Measurements from ENCODE around the gene ARL5A. TPM values are rescaled to one million over a fixed set of nuclear protein-coding genes. Genes with fewer than 3 reads are reported as not detected.

Gene ARL5A
- total and polyA plus RNA-seq, 12 donors = 8.3 to 62.3 (median 55.6) TPM

DNA sequence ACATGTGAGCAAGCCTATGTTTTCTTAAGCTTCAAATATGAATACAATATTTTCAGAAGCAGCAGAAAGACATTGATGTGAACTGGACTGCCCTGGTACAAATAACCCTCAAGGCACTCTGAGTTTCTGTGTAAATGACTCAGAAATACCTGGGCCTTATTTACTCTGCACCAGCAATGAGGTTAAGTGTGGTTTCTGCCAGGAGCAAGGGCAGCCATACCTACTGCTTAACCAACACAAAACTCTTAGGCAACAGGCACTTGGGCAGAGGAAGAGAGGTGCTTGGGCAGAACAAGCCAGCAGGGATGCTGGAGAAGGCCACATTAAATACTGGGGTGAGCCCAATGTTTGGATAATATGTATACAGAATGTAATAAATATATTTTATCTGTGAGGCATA, 29.4 kb upstream of the ARL5A start:
- Histone ChIP-seq H3K36me3 (no peaks in the 10 kb centered on the region), H3K9me3 (no peaks in the 10 kb centered on the region), H3K27ac (no peak overlapping the region), H3K4me3 (no peak overlapping the region), H3K27me3 (no peaks in the 10 kb centered on the region), H3K4me1 (peaks cover 0 to 12% (median 0%) of the 10 kb centered on the region in 9 donors)
- ATAC-seq (no peak), DNase-seq (no peak)
- intact Hi-C loops (cut with DNase I) = no loop called here
- TF ChIP-seq, protein P1, sequence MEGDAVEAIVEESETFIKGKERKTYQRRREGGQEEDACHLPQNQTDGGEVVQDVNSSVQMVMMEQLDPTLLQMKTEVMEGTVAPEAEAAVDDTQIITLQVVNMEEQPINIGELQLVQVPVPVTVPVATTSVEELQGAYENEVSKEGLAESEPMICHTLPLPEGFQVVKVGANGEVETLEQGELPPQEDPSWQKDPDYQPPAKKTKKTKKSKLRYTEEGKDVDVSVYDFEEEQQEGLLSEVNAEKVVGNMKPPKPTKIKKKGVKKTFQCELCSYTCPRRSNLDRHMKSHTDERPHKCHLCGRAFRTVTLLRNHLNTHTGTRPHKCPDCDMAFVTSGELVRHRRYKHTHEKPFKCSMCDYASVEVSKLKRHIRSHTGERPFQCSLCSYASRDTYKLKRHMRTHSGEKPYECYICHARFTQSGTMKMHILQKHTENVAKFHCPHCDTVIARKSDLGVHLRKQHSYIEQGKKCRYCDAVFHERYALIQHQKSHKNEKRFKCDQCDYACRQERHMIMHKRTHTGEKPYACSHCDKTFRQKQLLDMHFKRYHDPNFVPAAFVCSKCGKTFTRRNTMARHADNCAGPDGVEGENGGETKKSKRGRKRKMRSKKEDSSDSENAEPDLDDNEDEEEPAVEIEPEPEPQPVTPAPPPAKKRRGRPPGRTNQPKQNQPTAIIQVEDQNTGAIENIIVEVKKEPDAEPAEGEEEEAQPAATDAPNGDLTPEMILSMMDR (IDR thresholded peaks at IDR 0.05) = no peak

DNA sequence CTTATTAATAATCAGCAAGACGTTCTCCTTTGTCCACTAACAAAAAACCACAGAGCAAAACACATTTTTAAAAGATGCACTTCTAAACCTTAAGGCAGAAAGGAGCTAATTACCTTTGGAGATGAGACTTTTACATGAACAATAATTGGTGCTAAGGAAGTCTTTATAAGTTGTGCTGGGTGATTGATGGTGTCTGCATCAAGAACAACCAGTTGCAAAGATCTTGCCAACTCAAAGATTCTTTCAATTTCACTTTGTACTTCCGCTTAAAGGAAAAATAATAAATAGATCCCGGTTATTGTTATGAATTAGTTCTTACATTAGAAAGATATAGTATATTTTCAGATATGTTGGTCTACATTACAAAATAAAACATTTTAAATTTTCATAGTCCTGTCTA, 26.9 kb upstream of the ARL5A start:
- Histone ChIP-seq H3K4me3 (no peak overlapping the region), H3K27ac (no peak overlapping the region), H3K4me1 (peaks cover 0 to 29% (median 0%) of the 10 kb centered on the region in 9 donors), H3K27me3 (no peaks in the 10 kb centered on the region), H3K9me3 (no peaks in the 10 kb centered on the region), H3K36me3 (no peaks in the 10 kb centered on the region)
- ATAC-seq = no peak
- no peak for DNase-seq
- 76 to 92% methylated on average over 3 of the region's 3 CpGs for WGBS, 2 donors
- TF ChIP-seq, protein P1 (IDR thresholded peaks at IDR 0.05) = no peak
- intact Hi-C loops (cut with DNase I) = no loop called here

DNA sequence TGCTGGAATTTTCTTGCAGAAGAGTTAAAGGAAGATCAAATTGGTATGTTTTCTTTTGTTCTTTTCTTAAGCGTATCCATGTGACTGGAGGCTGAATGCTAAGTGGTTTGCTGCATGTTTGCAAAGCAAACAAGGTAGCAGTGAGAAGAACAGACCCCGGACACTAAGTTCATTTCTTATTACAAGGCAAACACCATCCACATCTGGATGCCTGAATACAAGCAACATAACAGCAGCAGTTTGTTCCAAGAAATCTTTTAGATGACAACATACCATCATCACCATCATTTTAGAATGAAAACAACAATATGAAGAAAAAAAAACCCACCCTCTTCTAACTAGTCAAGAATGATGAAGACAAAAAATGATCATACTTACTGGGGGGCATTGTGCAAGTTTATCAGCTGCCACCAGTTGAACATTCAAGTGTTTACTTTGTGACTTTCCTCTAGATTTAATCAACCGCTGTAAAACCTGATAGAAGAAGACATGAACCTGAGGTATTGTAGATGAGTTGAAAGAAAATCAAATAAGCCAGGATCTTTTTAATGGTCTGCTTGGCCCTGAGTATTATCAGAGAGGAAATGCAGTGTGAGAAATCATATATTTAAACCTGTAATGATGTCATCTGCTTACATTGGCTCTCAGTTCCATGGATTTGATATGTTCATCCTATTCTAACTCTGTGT, 25.0 kb upstream of the ARL5A start:
- no peak for DNase-seq
- WGBS, 2 donors = 81 to 84% methylated on average over 3 of the region's 3 CpGs
- peaks cover 0 to 29% (median 0%) of the 10 kb centered on the region in 9 donors for H3K4me1 ChIP-seq
- ATAC-seq = peak in 1 of 8 donors; percentile 29
- H3K4me3 ChIP-seq = no peak overlapping the region
- no peaks in the 10 kb centered on the region for H3K27me3 ChIP-seq
- no peaks in the 10 kb centered on the region for H3K9me3 ChIP-seq
- H3K27ac ChIP-seq = no peak overlapping the region
- TF ChIP-seq, protein P1 (IDR thresholded peaks at IDR 0.05) = no peak
- intact Hi-C loops (cut with DNase I) = no loop called here
- H3K36me3 ChIP-seq = no peaks in the 10 kb centered on the region

DNA sequence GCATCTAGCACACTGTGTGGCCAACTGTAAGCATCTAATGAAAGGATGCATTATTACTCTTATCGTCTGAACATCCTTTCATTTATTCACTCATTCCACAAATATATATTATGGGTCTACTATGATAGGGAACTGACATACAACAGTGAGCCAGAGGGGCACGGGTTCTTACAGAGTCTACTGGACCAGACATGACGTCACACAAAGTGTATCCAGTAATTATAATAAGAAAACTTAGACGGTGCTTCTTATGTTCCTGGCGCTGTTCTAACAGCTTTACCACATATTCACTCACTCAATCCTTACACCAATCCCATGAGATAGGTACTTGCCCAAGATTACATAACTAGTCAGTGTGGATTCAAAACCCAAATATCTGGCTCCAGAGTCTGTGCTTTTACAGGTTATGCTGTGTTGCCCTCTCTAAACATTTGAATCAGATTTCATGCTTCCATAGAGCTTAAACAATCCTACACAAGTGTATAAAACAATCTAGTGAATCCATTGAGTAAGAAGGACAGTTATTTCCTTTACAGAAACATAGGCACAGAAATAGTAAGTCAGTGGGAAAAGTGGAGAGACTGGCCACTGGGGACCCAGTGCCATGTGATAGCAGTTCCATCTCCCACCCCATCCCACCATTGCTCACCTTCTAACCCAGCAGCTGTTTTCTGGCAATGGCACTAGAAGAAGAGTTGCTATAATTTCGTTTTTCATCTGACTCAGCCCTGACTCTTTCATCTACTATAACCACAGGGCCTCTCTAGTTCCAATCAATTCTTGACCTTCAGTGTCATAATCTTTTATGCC, 24.2 kb upstream of the ARL5A start:
- Histone ChIP-seq H3K9me3 (no peaks in the 10 kb centered on the region), H3K4me1 (peaks cover 0 to 29% (median 0%) of the 10 kb centered on the region in 9 donors), H3K27ac (no peak overlapping the region), H3K4me3 (no peak overlapping the region), H3K27me3 (no peaks in the 10 kb centered on the region), H3K36me3 (no peaks in the 10 kb centered on the region)
- TF ChIP-seq, protein P1 (IDR thresholded peaks at IDR 0.05) = no peak
- no peak for DNase-seq
- peak in 5 of 8 donors; percentile 19 to 55 (median 26) for ATAC-seq
- WGBS, 2 donors = 63 to 76% methylated on average over 6 of the region's 6 CpGs
- intact Hi-C loops (cut with DNase I) = no loop called here
